Esophagus muscularis mucosa (tissue), 4 donors: ENCODE measurements around the gene FAM3B. TPM values are rescaled to one million over a fixed set of nuclear protein-coding genes. Genes with fewer than 3 reads are reported as not detected.

Experiments
- DNase-seq: peaks from one replicate; pipeline ENCODE4 v3.0.0-alpha.2; 2017; ENCODE audit errors: extremely low spot score
- H3K27ac ChIP-seq, 4 donors: fragments of 200-600 bp; sonication (generic); replicated peaks in 1 of 4; 1 replicate in 3 of 4; 2 replicates in 1 of 4; pipeline ENCODE4 v1.5.1; 2016 to 2019; ENCODE audit warnings: mild to moderate bottlenecking in 1 of 4
- H3K27me3 ChIP-seq, 4 donors: fragments of 200-600 bp; sonication (generic); one replicate each; pipeline versions ENCODE4 v1.5.1 to v1.6.0; 2016 to 2019
- H3K36me3 ChIP-seq, 4 donors: fragments of 200-600 bp; sonication (generic); one replicate each; pipeline ENCODE4 v1.5.1; 2016 to 2019
- H3K4me1 ChIP-seq, 4 donors: fragments of 200-600 bp; sonication (generic); one replicate each; pipeline ENCODE4 v1.5.1; 2016 to 2019
- H3K4me3 ChIP-seq, 4 donors: fragments of 200-600 bp; sonication (generic); 1 replicate in 2 of 4; 2 replicates in 2 of 4; pipeline ENCODE4 v1.5.1; 2016 to 2019; ENCODE audit warnings: mild to moderate bottlenecking in 4 of 4, moderate library complexity in 1 of 4
- H3K9me3 ChIP-seq, 4 donors: fragments of 200-600 bp; sonication (generic); 1 replicate in 3 of 4; 2 replicates in 1 of 4; pipeline ENCODE4 v1.5.1; 2016 to 2019
- CTCF ChIP-seq, 3 experiments: fragments of 200-600 bp in 2 of 3; fragments of 450-650 bp in 1 of 3; sonication (generic) in 2 of 3; IDR thresholded peaks; one replicate each; pipeline ENCODE4 v1.5.1; 2017 to 2019; ENCODE audit warnings: antibody characterized with exemption in 3 of 3, mild to moderate bottlenecking in 2 of 3, moderate library complexity in 1 of 3
- EP300 ChIP-seq: sonication (generic); formaldehyde crosslinking; IDR thresholded peaks from one replicate; pipeline ENCODE4 v1.6.1; 2017; ENCODE audit warnings: antibody characterized with exemption
- POLR2A ChIP-seq: fragments of 450-650 bp; IDR thresholded peaks from one replicate; pipeline ENCODE4 v1.6.1; 2017; ENCODE audit warnings: antibody characterized with exemption, moderate library complexity, mild to moderate bottlenecking, low read depth
- POLR2AphosphoS5 ChIP-seq, 2 donors: sonication (generic); formaldehyde crosslinking; IDR thresholded peaks; one replicate each; pipeline ENCODE4 v1.6.1; 2017; ENCODE audit warnings: antibody characterized with exemption in 2 of 2
- WGBS: methylation state at CpG from one replicate; pipeline ENCODE4 v1.1.5; 2018; 5-methylcytosine and 5-hydroxymethylcytosine counted together
- intact Hi-C: fragments of 100-400 bp; cut with DNase I; formaldehyde crosslinking; loops from one replicate; pipeline ENCODE4 v1.15.1; 2023
- total RNA-seq, 4 donors: library from RNA; depleted of rRNA; stranded (reverse); fragments of >200 nt; gene quantifications; one replicate each; pipeline versions ENCODE4 v1.1.0 to v1.2.1, GENCODE V29; 2016

Gene FAM3B
- total RNA-seq, 4 donors from 2014 or later = 0.45 TPM; not detected in 3

- Histone ChIP-seq H3K4me1 (peaks cover 10 to 14% (median 13%) of the 10 kb centered on the region in 4 donors), H3K9me3 (no peaks in the 10 kb centered on the region), H3K27me3 (peaks cover 0 to 36% (median 14%) of the 10 kb centered on the region in 4 donors), H3K27ac (no peak overlapping the region), H3K4me3 (no peak overlapping the region), H3K36me3 (no peaks in the 10 kb centered on the region)
- no peak for DNase-seq
- no peak for TF ChIP-seq CTCF (IDR thresholded peaks at IDR 0.05)
- TF ChIP-seq POLR2A = no peak
- no peak for TF ChIP-seq EP300
- no peak for TF ChIP-seq POLR2AphosphoS5 (IDR thresholded peaks at IDR 0.05)
- 79% methylated on average over 10 of the region's 10 CpGs for WGBS
- intact Hi-C loops = no loop called here
Observed at GRCh38 chr21:41317458-41317857, 857 bp downstream of the FAM3B start.

GRCh38 chr21:41318218-41318617 is 1.6 kb downstream of the FAM3B start:
- H3K4me1 ChIP-seq = peaks cover 10 to 14% (median 13%) of the 10 kb centered on the region in 4 donors
- no peaks in the 10 kb centered on the region for H3K9me3 ChIP-seq
- H3K27me3 ChIP-seq = peaks cover 0 to 36% (median 14%) of the 10 kb centered on the region in 4 donors
- WGBS = 93% methylated on average over 9 of the region's 9 CpGs
- H3K27ac ChIP-seq = no peak overlapping the region
- H3K36me3 ChIP-seq = no peaks in the 10 kb centered on the region
- no peak overlapping the region for H3K4me3 ChIP-seq
- DNase-seq = no peak
- TF ChIP-seq POLR2AphosphoS5 (IDR thresholded peaks at IDR 0.05) (no peak), CTCF (IDR thresholded peaks at IDR 0.05) (no peak), EP300 (no peak), POLR2A (no peak)
- intact Hi-C loops = no loop called here

- Histone ChIP-seq H3K9me3 (no peaks in the 10 kb centered on the region), H3K27ac (no peak overlapping the region), H3K27me3 (peaks cover 0 to 36% (median 14%) of the 10 kb centered on the region in 4 donors), H3K4me1 (peaks cover 10 to 14% (median 13%) of the 10 kb centered on the region in 4 donors), H3K36me3 (no peaks in the 10 kb centered on the region), H3K4me3 (no peak overlapping the region)
- DNase-seq = no peak
- TF ChIP-seq EP300 (no peak), POLR2A (no peak), CTCF (IDR thresholded peaks at IDR 0.05) (no peak), POLR2AphosphoS5 (IDR thresholded peaks at IDR 0.05) (no peak)
- WGBS = 80% methylated on average over 7 of the region's 7 CpGs
- intact Hi-C loops = no loop called here
Observed at GRCh38 chr21:41319273-41319672, 2.7 kb downstream of the FAM3B start.

- no peak for TF ChIP-seq POLR2A
- no peak for TF ChIP-seq EP300
- TF ChIP-seq CTCF (IDR thresholded peaks at IDR 0.05) = no peak
- TF ChIP-seq POLR2AphosphoS5 (IDR thresholded peaks at IDR 0.05) = no peak
- WGBS = 82% methylated on average over 13 of the region's 20 CpGs
- intact Hi-C loops = no loop called here
- H3K9me3 ChIP-seq = no peaks in the 10 kb centered on the region
- no peak overlapping the region for H3K4me3 ChIP-seq
- peaks cover 7 to 10% (median 9%) of the 10 kb centered on the region in 4 donors for H3K4me1 ChIP-seq
- DNase-seq = no peak
- H3K27me3 ChIP-seq = peaks cover 0 to 26% (median 10%) of the 10 kb centered on the region in 4 donors
- H3K36me3 ChIP-seq = no peaks in the 10 kb centered on the region
- H3K27ac ChIP-seq = no peak overlapping the region
Observed at GRCh38 chr21:41321211-41321907, 4.8 kb downstream of the FAM3B start.
